ENCODE measurements around the gene ALG5.

The ALG5 gene

DNA sequence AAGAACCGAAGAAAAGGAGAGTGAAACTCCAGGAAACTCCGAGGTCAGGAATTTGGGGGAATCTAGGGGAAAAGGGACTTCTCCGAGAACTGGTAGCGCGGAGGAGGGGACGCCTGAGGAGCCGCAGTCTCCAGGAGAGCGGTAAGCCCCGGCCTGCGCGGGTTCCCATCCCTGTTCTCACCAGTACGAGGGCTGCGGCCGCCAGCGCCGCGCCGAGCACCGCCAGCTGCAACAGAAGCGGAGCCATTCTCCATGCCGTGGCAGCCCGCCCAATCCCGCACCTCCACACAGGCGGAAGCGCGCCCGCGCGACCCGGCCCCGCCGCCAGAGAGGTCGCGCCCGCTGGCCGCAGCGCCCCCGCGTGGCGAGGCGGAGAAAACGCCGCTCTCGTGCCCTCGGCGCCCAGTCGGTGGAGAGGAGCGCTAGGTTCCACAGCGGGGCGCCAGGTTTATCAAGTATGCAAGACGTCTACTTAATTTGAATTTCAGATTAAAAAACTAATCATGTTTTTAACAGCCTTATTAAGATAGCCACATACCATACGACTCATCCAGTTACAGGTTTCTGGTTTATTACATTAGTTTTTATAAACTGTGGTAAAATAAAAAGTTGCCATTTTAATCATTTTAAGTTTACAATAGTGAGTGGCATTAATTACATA lies at the start of gene ALG5:
Gene ALG5 (minus strand): TSS at position 287 of the 661 bp plus-strand sequence. CDS start 40 bp downstream, at position 247.
- peak; percentile 78 for DNase-seq (ENCODE audit: low read depth)

DNA sequence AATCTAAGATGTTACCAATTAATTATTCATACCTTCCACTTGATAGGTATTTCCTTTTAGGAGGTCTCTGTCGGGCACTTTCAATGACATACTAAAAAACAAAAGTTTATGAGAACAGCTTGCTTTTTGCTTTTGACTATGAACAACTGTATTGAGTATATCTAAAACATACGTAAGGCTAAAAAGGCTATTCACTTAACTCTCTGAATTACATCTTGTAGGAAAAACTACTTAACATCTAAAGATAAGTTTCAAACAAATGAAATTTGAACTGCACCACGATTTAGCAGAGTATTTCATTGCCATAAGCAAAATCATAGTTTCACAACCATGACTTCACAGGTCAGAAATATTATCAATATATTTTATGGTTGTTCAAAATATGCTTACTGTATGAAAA lies 48.7 kb upstream of the ALG5 start:
- no peak for DNase-seq (ENCODE audit: low read depth)

GRCh38 chr13:37047032-37047431 lies 47.9 kb upstream of the ALG5 start:
- DNase-seq (ENCODE audit: low read depth), result no peak

- no peak for DNase-seq (ENCODE audit: low read depth)
Measured at GRCh38 chr13:37046062-37046461, 46.9 kb upstream of the ALG5 start.

- no peak for DNase-seq (ENCODE audit: low read depth)
Measured at GRCh38 chr13:37040789-37041188, 41.6 kb upstream of the ALG5 start.

- DNase-seq (ENCODE audit: low read depth), result no peak
Measured at GRCh38 chr13:37039896-37040295, 40.8 kb upstream of the ALG5 start.

DNA sequence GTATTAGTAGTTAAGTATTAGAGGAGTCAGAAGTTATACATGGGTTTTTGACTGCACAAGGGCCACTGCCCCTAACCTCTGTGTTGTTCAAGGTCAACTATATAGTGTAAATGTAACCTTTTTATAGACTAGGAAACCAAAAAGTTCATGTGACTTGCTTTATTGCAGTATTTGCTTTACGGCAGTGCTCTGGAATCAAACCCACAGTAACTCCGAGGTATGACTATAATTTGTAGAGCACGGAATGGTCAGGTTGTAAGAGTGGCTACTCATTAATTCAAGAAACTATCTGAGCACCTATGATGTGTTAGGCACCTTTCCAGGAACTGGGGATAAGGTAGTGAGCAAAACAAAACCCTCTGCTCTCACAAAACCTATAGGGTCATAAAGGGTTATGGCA lies 38.1 kb upstream of the ALG5 start:
- DNase-seq (ENCODE audit: low read depth), result no peak

DNA sequence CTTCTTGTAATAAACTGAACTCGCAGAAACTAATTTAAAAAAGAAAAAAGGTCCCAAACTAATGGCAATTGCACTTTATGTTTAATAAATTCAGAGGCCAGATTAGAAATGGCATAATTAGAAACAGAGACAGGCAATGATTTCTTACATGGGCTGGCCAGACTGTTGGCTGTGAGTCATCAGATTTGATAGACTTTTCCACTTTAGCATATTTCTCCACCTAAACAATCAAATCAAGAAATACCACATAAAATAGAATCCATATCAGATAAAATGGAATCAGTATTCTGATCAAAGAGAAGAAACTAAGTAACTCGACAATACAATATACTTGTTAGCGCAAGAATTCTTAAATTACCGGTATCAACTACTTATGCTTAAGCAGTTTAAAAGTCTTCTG lies 30.5 kb upstream of the ALG5 start:
- no peak for DNase-seq (ENCODE audit: low read depth)

DNA sequence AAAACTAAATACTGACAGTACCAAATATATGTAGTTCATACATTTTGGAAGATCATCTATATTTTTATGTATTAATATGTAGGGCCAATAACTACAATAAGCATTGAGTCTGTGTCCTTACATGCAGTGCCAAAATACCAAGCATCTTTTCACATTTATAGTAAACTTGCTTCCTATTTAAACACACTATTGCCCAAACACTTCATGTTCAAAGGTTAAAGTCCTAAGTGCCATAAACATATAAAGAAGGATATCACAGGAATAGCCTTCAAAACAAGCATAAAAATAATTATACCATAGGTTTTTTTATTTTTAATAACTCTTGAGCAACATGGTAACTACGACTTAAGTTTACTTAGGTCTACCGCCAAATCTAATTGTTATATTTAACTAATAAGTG lies 28.5 kb upstream of the ALG5 start:
- no peak for DNase-seq (ENCODE audit: low read depth)

GRCh38 chr13:37026771-37027170 lies 27.6 kb upstream of the ALG5 start:
- DNase-seq (ENCODE audit: low read depth), result no peak

DNA sequence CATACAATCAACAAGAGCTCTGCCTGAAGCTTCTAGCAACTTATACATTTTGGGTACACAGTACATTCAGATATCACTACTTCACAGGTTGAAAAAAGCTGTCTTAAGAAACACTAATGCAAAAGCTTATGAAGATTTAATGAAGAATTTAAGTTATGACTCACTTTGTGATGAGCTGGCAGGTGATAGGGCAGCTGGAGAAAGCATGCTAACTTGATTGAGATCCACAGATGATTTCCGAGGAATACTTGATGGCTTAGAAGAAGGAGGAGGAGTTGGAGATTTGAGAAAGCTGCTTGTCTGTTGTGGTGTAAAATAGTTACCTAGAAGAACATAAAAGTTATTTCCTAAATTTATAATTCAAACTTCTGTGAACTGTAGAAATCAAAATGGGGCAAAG lies 24.7 kb upstream of the ALG5 start:
- DNase-seq (ENCODE audit: low read depth), result no peak

GRCh38 chr13:37014609-37015008 lies 15.5 kb upstream of the ALG5 start:
- DNase-seq (ENCODE audit: low read depth), result no peak

DNA sequence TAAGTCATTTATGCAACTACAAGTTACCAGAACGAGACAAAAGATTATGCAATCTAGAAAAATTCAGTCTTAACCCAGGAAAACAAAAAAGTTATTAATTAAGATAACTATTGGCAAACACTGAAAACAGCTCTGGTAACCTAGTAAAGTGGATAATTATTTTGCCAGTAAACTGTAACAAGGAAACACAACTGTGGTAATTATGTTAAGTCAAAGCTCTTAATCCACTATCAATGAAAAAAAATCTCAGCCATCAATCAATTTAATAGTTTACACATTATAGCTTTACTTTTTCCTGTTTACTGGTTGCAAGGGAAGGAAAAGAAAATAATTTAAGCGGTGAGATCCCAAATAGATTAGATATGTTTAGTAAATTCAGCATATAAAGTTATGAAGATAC lies 12.6 kb upstream of the ALG5 start:
- no peak for DNase-seq (ENCODE audit: low read depth)

DNA sequence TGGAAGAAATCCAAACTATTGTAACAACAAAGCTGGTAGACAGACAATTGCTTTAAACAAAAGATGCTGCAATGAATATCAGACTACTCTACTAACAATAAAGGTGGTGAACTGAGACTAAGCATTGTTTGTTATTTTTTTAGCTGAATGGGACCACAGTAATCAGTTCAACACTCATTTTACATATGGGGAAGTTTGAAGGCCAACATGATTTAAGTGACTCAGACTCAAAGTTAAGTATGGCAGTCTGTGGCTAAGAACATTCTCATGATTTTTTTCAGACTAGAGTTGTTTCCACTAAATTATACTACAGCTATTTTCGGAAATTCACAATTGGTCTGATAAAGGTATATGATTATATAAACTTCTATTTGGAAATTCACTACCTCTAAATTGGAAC lies 11.9 kb upstream of the ALG5 start:
- DNase-seq (ENCODE audit: low read depth), result no peak

- DNase-seq (ENCODE audit: low read depth), result no peak
Measured at GRCh38 chr13:37010424-37010823, 11.3 kb upstream of the ALG5 start.

- no peak for DNase-seq (ENCODE audit: low read depth)
Measured at GRCh38 chr13:37009692-37010091, 10.6 kb upstream of the ALG5 start.

- no peak for DNase-seq (ENCODE audit: low read depth)
Measured at GRCh38 chr13:37001921-37002250, 2.7 kb upstream of the ALG5 start.

- peak; percentile 2 for DNase-seq (ENCODE audit: low read depth)
Measured at GRCh38 chr13:36998624-36999041, 507 bp downstream of the ALG5 start.

- DNase-seq (ENCODE audit: low read depth), result no peak
Measured at GRCh38 chr13:36997716-36998427, 1.3 kb downstream of the ALG5 start.

GRCh38 chr13:36992362-36992761 lies 6.8 kb downstream of the ALG5 start:
- no peak for DNase-seq (ENCODE audit: low read depth)

- no peak for DNase-seq (ENCODE audit: low read depth)
Measured at GRCh38 chr13:36986462-36987240, 12.5 kb downstream of the ALG5 start.

GRCh38 chr13:36981156-36981743 lies 17.9 kb downstream of the ALG5 start:
- no peak for DNase-seq (ENCODE audit: low read depth)
